ENCODE measurements around the gene GALNT18.

GALNT18 gene

DNA sequence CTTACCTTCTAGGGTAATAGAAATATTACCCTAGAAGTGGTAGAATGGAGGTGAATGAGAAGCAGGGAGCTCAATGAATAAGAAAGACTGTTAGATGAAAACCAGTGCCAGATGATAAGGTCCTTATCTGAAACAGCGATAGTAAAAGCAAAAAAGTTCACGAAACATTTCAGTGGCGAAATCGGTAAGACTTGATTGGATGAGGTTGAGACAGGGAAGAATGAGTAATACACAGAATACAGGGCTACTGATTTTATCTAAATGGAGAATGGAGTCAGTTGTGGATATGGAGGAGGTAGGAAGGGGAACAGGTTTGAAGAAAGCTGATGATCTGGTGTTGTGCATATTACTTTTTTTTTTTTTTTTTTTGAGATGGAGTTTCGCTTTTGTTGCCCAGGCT, 96.5 kb downstream of the GALNT18 start:
- ATAC-seq (replicated peaks; ENCODE audit: extremely low read depth, poor library complexity, severe bottlenecking), result no peak
- H3K9me3 Mint-ChIP-seq, result no peaks in the 10 kb centered on the region

GRCh38 chr11:11524436-11525061, 97.3 kb downstream of the GALNT18 start:
- no peaks in the 10 kb centered on the region for H3K4me1 Mint-ChIP-seq
- H3K4me3 Mint-ChIP-seq, result no peak overlapping the region
- DNase-seq (ENCODE audit: low spot score in 2 of 2), result no peak
- no peak overlapping the region for H3K27ac Mint-ChIP-seq (ENCODE audit: low read depth)
- no peaks in the 10 kb centered on the region for H3K9me3 Mint-ChIP-seq
- H3K27me3 Mint-ChIP-seq, result peaks cover 27% of the 10 kb centered on the region
- no peak for ATAC-seq (replicated peaks; ENCODE audit: extremely low read depth, poor library complexity, severe bottlenecking)
- H3K36me3 Mint-ChIP-seq (ENCODE audit: insufficient read depth), result no peaks in the 10 kb centered on the region

More for the DNA sequence above, 96.5 kb downstream of the GALNT18 start:
- Mint-ChIP-seq H3K36me3 (ENCODE audit: insufficient read depth) (no peaks in the 10 kb centered on the region), H3K27ac (ENCODE audit: low read depth) (no peak overlapping the region), H3K4me1 (no peaks in the 10 kb centered on the region), H3K4me3 (no peak overlapping the region), H3K27me3 (peaks cover 19% of the 10 kb centered on the region)
- DNase-seq (ENCODE audit: low spot score in 2 of 2), result no peak

GRCh38 chr11:11522591-11522990, 99.2 kb downstream of the GALNT18 start:
- no peaks in the 10 kb centered on the region for H3K36me3 Mint-ChIP-seq (ENCODE audit: insufficient read depth)
- H3K4me3 Mint-ChIP-seq, result no peak overlapping the region

GRCh38 chr11:11521306-11522002, 100.4 kb downstream of the GALNT18 start:
- no peaks in the 10 kb centered on the region for H3K36me3 Mint-ChIP-seq (ENCODE audit: insufficient read depth)
- no peaks in the 10 kb centered on the region for H3K9me3 Mint-ChIP-seq
- H3K27me3 Mint-ChIP-seq, result peaks cover 43% of the 10 kb centered on the region
- ATAC-seq (replicated peaks; ENCODE audit: extremely low read depth, poor library complexity, severe bottlenecking) (no peak), DNase-seq (ENCODE audit: low spot score in 2 of 2) (no peak)
- H3K27ac Mint-ChIP-seq (ENCODE audit: low read depth), result no peak overlapping the region
- H3K4me1 Mint-ChIP-seq, result no peaks in the 10 kb centered on the region
- H3K4me3 Mint-ChIP-seq, result no peak overlapping the region

More at GRCh38 chr11:11522591-11522990, 99.2 kb downstream of the GALNT18 start:
- H3K27me3 Mint-ChIP-seq, result peaks cover 37% of the 10 kb centered on the region
- DNase-seq (ENCODE audit: low spot score in 2 of 2) (no peak), ATAC-seq (replicated peaks; ENCODE audit: extremely low read depth, poor library complexity, severe bottlenecking) (no peak)
- H3K9me3 Mint-ChIP-seq, result no peaks in the 10 kb centered on the region
- H3K27ac Mint-ChIP-seq (ENCODE audit: low read depth), result no peak overlapping the region
- H3K4me1 Mint-ChIP-seq, result no peaks in the 10 kb centered on the region

GRCh38 chr11:11520231-11521015, 101.4 kb downstream of the GALNT18 start:
- H3K4me1 Mint-ChIP-seq, result no peaks in the 10 kb centered on the region
- DNase-seq (ENCODE audit: low spot score in 2 of 2), result no peak
- H3K27me3 Mint-ChIP-seq, result peaks cover 50% of the 10 kb centered on the region
- H3K27ac Mint-ChIP-seq (ENCODE audit: low read depth), result no peak overlapping the region
- H3K9me3 Mint-ChIP-seq, result no peaks in the 10 kb centered on the region
- ATAC-seq (replicated peaks; ENCODE audit: extremely low read depth, poor library complexity, severe bottlenecking), result no peak
- H3K36me3 Mint-ChIP-seq (ENCODE audit: insufficient read depth), result peaks cover 2% of the 10 kb centered on the region
- no peak overlapping the region for H3K4me3 Mint-ChIP-seq

GRCh38 chr11:11519184-11519583, 102.6 kb downstream of the GALNT18 start:
- Mint-ChIP-seq H3K4me3 (no peak overlapping the region), H3K27ac (ENCODE audit: low read depth) (no peak overlapping the region), H3K9me3 (no peaks in the 10 kb centered on the region), H3K27me3 (peaks cover 51% of the 10 kb centered on the region), H3K4me1 (no peaks in the 10 kb centered on the region), H3K36me3 (ENCODE audit: insufficient read depth) (peaks cover 2% of the 10 kb centered on the region)
- ATAC-seq (replicated peaks; ENCODE audit: extremely low read depth, poor library complexity, severe bottlenecking), result no peak
- no peak for DNase-seq (ENCODE audit: low spot score in 2 of 2)

GRCh38 chr11:11514246-11514645, 107.6 kb downstream of the GALNT18 start:
- DNase-seq (ENCODE audit: low spot score in 2 of 2) (no peak), ATAC-seq (replicated peaks; ENCODE audit: extremely low read depth, poor library complexity, severe bottlenecking) (no peak)
- Mint-ChIP-seq H3K4me3 (no peak overlapping the region), H3K4me1 (no peaks in the 10 kb centered on the region), H3K27me3 (peaks cover 38% of the 10 kb centered on the region), H3K36me3 (ENCODE audit: insufficient read depth) (peaks cover 2% of the 10 kb centered on the region), H3K27ac (ENCODE audit: low read depth) (no peak overlapping the region), H3K9me3 (no peaks in the 10 kb centered on the region)

DNA sequence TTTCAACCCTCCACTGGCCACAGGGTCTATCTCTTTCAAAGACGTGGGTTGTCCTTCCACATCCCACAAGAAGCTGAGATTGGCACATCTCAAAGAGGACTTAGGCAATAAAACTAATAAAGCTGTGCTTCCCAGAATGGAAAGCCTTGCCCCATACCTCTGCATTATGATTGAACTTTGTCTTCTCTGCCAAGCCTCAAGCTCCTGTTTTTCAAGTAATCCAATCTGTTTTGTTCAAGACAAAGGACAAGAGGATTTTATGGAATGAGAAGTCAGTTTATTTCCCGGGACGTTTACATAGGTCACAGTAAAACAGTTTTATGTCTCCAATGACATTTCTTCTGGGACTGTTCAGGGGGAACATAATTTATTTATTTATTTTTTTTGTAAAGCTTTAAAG, 108.4 kb downstream of the GALNT18 start:
- Mint-ChIP-seq H3K27ac (ENCODE audit: low read depth) (no peak overlapping the region), H3K27me3 (peaks cover 30% of the 10 kb centered on the region), H3K9me3 (no peaks in the 10 kb centered on the region), H3K4me3 (no peak overlapping the region), H3K36me3 (ENCODE audit: insufficient read depth) (peaks cover 2% of the 10 kb centered on the region), H3K4me1 (no peaks in the 10 kb centered on the region)
- ATAC-seq (replicated peaks; ENCODE audit: extremely low read depth, poor library complexity, severe bottlenecking), result no peak
- no peak for DNase-seq (ENCODE audit: low spot score in 2 of 2)

- no peak overlapping the region for H3K27ac Mint-ChIP-seq (ENCODE audit: low read depth)
Observed at GRCh38 chr11:11512929-11513328, 108.9 kb downstream of the GALNT18 start.

DNA sequence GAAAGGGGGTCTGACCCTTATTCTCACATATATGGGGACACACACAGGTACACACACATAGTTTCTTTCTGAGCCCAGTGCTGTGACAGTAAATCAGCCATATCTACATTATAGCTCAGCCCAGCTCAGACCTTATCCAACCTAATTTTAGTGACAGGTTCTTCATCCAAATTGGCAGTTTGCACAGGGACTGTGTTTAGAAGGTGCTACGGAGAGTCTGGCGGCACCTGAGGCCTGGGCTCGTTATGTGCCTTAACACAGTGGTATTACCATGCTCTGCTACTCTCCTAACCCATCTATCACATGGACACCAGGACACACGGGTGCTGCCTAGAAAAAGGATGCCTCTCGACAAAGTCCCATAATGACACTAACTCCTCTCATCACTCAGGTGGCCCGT, 109.3 kb downstream of the GALNT18 start:
- DNase-seq (ENCODE audit: low spot score in 2 of 2) (no peak), ATAC-seq (replicated peaks; ENCODE audit: extremely low read depth, poor library complexity, severe bottlenecking) (no peak)
- Mint-ChIP-seq H3K9me3 (no peaks in the 10 kb centered on the region), H3K4me3 (no peak overlapping the region), H3K27me3 (peaks cover 35% of the 10 kb centered on the region), H3K27ac (ENCODE audit: low read depth) (no peak overlapping the region), H3K4me1 (no peaks in the 10 kb centered on the region), H3K36me3 (ENCODE audit: insufficient read depth) (peaks cover 2% of the 10 kb centered on the region)

More at GRCh38 chr11:11512929-11513328, 108.9 kb downstream of the GALNT18 start:
- Mint-ChIP-seq H3K9me3 (no peaks in the 10 kb centered on the region), H3K27me3 (peaks cover 30% of the 10 kb centered on the region), H3K4me3 (no peak overlapping the region), H3K36me3 (ENCODE audit: insufficient read depth) (peaks cover 2% of the 10 kb centered on the region), H3K4me1 (no peaks in the 10 kb centered on the region)
- ATAC-seq (replicated peaks; ENCODE audit: extremely low read depth, poor library complexity, severe bottlenecking), result no peak
- DNase-seq (ENCODE audit: low spot score in 2 of 2), result no peak

DNA sequence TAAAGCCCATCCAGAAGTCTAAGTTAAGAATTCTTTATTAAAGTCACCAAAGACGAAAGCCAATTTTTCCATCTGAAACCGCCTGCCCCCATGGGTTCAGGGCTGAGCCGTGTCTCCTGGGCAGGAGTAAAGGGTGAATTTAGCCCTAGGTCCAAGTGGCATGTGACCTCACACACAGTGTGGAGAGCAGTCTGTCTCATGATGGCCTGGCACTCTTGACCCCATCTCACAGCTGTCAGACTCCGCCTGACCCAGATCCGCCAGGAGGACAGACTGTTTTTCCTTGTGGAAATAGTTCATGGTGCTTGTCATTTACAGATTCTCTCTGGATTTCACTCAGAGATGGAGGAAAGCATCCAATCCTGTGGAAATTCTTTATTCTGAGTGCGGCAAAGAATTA, 109.7 kb downstream of the GALNT18 start:
- peaks cover 2% of the 10 kb centered on the region for H3K36me3 Mint-ChIP-seq (ENCODE audit: insufficient read depth)

DNA sequence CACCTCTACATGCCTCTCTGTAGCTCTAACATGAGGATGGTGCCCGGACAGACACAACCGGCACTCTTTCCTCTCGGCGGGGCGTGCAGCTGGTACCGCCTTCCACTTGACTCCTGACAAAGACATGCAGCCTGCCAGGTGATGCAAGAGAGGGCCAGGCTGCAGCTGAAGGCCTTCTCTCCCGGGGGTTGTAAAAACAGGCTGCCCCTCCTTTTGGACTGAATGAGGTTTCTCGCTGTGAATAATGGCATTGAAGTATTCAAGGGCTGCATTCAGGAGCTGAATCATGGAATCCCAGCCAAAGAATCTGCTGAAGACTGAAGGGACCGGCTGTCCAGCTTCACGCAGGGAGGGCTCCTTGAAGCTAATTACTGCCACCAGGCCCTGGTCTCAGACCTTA, 110.9 kb downstream of the GALNT18 start:
- H3K27me3 Mint-ChIP-seq, result peaks cover 29% of the 10 kb centered on the region
- DNase-seq (ENCODE audit: low spot score in 2 of 2), result no peak

More for the DNA sequence above, 109.7 kb downstream of the GALNT18 start:
- H3K4me1 Mint-ChIP-seq, result no peaks in the 10 kb centered on the region
- no peak overlapping the region for H3K4me3 Mint-ChIP-seq
- no peak overlapping the region for H3K27ac Mint-ChIP-seq (ENCODE audit: low read depth)
- peaks cover 39% of the 10 kb centered on the region for H3K27me3 Mint-ChIP-seq
- no peaks in the 10 kb centered on the region for H3K9me3 Mint-ChIP-seq
- DNase-seq (ENCODE audit: low spot score in 2 of 2) (no peak), ATAC-seq (replicated peaks; ENCODE audit: extremely low read depth, poor library complexity, severe bottlenecking) (no peak)

More for the DNA sequence above, 110.9 kb downstream of the GALNT18 start:
- Mint-ChIP-seq H3K9me3 (no peaks in the 10 kb centered on the region), H3K36me3 (ENCODE audit: insufficient read depth) (peaks cover under 1% of the 10 kb centered on the region), H3K27ac (ENCODE audit: low read depth) (no peak overlapping the region), H3K4me1 (no peaks in the 10 kb centered on the region), H3K4me3 (no peak overlapping the region)
- ATAC-seq (replicated peaks; ENCODE audit: extremely low read depth, poor library complexity, severe bottlenecking), result no peak

Measured in central memory CD8-positive, alpha-beta T cell (primary cell).